ENCODE results near the gene MYOM1.
A peak's percentile ranks its signal among the peaks of the same experiment; 100 is the strongest.

Gene MYOM1

GRCh38 chr18:3219631-3220335 lies at the start of gene MYOM1:
Gene MYOM1 (minus strand): TSS chr18:3219968. CDS start chr18:3215223, 4,745 bp downstream.
- DNase-seq (ENCODE audit: extremely low read depth in 1 of 2, low read depth in 1 of 2): no peak

GRCh38 chr18:3269241-3269913 lies 49.6 kb upstream of the MYOM1 start:
- DNase-seq (ENCODE audit: extremely low read depth in 1 of 2, low read depth in 1 of 2): no peak

DNA sequence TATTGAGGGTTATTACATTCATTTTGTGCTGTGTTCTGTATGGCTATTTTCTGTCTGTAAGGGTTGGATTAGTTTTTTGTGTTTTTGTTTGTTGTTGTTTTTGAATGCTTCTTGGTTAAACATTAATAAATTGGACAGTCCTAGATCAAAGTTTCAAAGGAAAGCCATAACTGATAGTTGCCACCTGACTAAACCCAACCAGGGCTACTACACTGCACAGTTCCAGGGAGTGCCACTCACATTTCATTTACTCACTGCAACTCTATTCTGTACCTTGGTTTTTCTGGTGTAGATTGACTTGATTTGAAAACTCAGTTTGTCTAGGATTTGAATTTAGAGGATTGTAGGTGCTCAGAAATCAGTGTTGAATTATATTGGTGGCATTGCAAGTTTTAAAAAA lies 48.5 kb upstream of the MYOM1 start:
- DNase-seq (ENCODE audit: extremely low read depth in 1 of 2, low read depth in 1 of 2): no peak

DNA sequence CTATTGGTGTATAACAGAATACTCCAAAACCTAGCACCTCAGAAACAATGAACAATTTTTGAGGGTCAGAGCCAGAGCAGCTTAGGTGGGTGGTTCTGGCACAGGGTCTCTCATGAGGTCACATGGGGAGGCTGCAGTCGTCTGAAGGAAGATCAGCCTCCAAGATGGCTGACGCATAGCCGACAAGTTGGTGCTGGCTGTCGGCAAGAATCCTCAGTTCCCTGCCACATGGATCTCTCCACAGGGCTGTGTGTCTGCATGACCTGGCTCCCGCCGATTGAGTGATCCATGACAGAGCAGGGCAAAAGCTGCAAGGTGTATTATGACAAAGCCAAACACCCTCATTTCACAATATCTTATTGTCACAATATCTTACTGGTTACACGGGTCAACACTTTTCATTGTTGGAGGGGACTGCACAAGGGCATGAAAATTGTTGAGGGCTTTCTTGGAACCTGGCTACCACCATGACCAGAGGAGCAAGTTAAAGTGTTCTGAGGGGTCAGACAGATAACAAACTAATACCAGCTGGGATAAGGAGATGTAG lies 46.4 kb upstream of the MYOM1 start:
- no peak for DNase-seq (ENCODE audit: extremely low read depth in 1 of 2, low read depth in 1 of 2)

DNA sequence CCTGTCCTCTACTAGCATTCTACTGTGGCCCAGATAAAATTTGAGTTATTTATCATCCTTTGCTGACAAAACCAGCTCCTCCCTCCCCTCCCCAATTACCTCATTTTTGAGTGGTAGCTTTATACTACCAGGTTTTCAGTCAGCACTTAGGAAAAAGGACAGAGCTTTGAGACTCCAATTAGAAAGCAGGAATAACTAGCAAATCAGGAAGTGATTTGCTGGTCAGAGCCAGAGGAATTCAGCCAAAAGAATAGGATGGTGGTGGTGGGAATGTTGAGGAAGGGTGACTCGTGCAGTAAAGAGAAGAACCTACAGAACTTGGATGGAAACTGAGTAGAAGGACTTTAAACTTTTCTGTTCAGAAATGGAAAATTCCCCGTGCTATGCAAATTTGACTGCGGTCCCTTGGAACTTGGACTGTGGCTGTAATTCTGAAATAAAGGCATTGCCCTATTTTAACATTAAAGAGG lies 45.8 kb upstream of the MYOM1 start:
- DNase-seq (ENCODE audit: extremely low read depth in 1 of 2, low read depth in 1 of 2): no peak

DNA sequence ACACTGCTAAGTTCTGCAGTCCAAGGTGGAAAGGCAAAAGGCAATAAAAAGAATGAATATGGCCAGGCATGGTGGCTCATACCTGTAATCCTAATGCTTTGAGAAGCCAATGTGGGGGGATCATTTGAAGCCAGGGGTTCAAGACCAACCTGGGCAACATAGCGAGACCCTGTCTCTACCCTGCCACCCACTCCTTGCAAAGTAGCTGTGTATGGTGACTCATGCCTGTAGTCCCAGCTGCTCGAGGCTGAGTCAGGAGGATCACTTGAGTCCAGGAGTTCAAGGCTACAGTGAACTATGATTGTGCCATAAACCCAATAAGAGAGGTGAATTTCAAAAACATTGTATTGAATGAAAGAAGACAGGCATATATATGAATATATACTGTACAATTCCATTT lies 44.6 kb upstream of the MYOM1 start:
- DNase-seq (ENCODE audit: extremely low read depth in 1 of 2, low read depth in 1 of 2): no peak

- DNase-seq (ENCODE audit: extremely low read depth in 1 of 2, low read depth in 1 of 2): no peak
Observed at GRCh38 chr18:3263132-3263700, 43.4 kb upstream of the MYOM1 start.

DNA sequence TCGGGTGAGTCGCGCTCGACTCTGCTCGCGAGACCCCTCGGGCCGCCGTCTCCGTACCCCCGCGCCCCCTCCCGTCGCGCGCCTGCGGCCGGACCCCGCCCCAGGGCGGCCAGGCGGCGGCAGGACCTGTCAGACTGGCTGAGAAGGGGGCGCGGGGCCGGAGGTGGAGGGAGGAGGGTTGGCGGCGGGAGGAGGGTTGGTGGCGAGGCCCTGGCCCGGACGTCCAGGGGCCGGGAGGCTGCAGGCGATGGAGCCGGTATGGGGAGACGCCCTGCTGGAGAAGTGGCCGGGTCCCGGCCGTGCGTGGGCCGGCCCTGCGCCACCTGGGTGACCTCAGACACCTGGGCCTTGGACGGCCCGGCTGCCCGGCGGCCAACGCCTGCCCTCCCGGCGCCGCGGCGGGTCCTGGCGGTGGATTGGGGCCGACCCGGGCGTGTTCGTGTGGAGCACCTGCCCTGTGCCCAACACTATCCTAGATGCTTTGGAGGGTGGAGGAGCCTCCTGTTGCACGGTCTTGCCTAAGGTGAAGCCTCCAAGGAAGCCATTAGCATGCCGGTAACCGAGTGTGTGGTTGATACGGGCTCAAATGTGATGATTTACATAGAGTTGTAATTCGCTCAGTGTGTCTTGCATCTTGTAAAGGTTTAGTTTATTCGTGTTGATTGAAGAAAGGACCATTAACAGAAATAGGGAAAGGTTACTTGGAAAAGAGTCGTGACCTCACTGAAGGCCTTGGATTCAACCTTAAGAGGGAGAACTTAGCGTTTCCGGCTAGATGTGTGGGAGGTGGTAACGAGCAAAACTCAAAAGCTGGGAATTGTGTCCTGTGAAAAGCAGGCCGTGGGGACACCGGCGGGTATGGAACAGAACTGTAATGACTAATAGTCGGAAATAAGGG lies 42.7 kb upstream of the MYOM1 start:
- DNase-seq (ENCODE audit: extremely low read depth in 1 of 2, low read depth in 1 of 2): no peak

- DNase-seq (ENCODE audit: extremely low read depth in 1 of 2, low read depth in 1 of 2): peak; percentile 42 to 63
Observed at GRCh38 chr18:3261373-3262233, 41.8 kb upstream of the MYOM1 start, which contains the start of gene MYL12B. Gene MYL12B (plus strand): TSS chr18:3262133. CDS start chr18:3272899, 10,766 bp downstream.

DNA sequence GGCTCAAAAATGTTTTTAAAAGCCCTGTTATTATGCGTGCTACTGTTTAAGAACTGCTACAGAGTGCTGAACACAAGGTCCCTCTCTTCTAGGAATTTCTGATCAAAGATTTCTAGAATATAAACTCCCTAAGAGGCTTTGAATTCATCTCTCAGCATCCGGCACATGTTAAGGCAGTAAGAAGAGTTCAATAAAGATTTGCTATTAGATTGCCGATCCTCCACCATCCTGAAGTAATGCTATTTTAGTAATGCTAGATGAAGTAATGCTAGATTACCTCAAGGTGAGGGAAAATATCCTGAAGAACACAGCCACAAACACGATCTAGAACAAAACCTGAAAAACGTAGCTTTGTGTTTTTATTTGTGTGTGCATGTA lies 41.2 kb upstream of the MYOM1 start:
- no peak for DNase-seq (ENCODE audit: extremely low read depth in 1 of 2, low read depth in 1 of 2)

- DNase-seq (ENCODE audit: extremely low read depth in 1 of 2, low read depth in 1 of 2): no peak
Observed at GRCh38 chr18:3257627-3258120, 37.9 kb upstream of the MYOM1 start.

DNA sequence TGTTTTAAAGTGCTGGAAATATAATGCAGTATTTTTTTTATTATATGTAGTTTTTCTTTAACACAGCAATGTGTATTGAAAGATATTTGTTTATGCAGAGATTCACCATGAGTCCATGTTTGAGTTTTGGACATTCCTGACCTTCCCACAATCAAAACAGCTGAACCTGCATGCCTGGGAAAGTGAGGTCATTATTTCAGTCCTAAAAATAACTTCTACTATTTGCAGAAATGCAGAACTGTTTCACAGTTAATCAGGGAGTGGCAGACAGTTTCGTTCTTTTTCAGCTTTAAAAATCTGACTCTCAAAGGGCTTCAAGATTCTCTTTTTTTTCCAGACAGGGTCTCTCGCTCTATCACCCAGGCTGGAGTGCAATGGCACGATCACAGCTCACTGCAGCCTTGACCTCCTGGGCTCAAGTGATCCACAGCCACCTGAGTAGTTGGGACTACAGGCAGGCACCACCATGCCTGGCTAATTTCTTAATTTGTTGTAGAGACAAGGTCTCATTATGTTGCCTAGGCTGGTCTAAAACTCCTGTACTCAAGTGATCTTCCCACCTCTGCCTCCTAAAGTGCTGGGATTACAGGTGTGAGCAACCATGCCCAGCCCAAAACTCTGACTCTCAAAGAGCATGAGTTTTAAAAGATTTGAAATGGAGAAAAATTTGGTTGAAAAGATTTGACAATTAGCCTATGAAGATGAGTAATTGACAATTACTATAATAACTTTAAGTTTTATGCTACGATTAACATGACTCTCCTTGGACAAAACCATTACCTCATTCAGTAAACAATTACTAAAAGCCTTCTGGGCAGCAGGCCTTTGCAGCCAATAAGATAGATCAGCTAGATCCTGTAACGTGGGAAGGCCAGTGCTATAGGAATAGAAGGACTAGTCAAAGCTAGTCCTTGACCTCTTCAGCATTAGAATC lies 37.2 kb upstream of the MYOM1 start:
- DNase-seq (ENCODE audit: extremely low read depth in 1 of 2, low read depth in 1 of 2): no peak

DNA sequence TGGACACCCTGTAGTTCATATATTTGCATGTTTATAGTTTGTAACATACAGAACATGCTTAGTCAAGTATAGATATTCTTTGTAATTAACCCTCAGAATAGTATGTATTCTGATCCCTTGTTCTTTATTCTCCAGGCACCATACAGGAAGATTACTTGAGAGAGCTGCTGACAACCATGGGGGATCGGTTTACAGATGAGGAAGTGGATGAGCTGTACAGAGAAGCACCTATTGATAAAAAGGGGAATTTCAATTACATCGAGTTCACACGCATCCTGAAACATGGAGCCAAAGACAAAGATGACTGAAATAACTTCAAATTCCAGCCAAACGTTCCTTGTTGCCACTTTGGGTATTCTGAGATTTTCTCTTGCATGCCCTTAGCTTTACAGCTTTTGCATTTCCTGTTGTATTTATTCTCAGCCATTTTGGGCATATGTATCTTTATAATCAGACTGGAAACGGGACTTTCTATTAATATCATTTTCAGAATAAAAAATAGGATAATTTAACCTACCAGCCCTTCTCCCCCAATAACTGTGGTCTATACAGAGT lies 35.9 kb upstream of the MYOM1 start:
- no peak for DNase-seq (ENCODE audit: extremely low read depth in 1 of 2, low read depth in 1 of 2)

DNA sequence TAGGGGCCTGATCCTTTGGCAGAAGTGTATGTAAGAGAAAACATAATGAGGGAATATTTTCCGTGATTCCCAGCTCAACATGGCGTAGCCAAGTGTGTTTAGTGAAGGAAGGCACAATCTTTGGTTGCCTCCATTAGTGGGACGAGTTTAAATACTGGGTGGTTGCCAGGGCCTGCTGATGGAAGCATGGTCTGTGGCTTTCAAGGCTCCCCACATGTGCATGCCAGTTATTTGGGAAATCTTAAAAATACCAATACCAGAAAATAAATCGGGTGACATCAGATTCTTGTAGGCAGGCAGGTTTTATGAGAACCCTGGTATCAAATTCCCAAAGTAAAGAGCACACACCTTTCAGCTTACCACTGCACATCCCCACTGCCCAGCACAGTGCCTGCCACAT lies 35.0 kb upstream of the MYOM1 start:
- no peak for DNase-seq (ENCODE audit: extremely low read depth in 1 of 2, low read depth in 1 of 2)

GRCh38 chr18:3252843-3253242 lies 33.1 kb upstream of the MYOM1 start:
- DNase-seq (ENCODE audit: extremely low read depth in 1 of 2, low read depth in 1 of 2): no peak

GRCh38 chr18:3251963-3252277 lies 32.2 kb upstream of the MYOM1 start:
- no peak for DNase-seq (ENCODE audit: extremely low read depth in 1 of 2, low read depth in 1 of 2)

- no peak for DNase-seq (ENCODE audit: extremely low read depth in 1 of 2, low read depth in 1 of 2)
Observed at GRCh38 chr18:3251249-3251962, 31.6 kb upstream of the MYOM1 start.
